HepG2 (cell line): ENCODE data around the gene KDM2B. TPM values are rescaled to one million over a fixed set of nuclear protein-coding genes. Genes with fewer than 3 reads are reported as not detected.

ENCODE experiments used
- FOXP4 ChIP-seq: sonication (generic); formaldehyde crosslinking; IDR thresholded peaks from 2 replicates; pipeline ENCODE4 v1.4.0; 2020; ENCODE audit warnings: missing genetic modification reagents
- HMGXB4 ChIP-seq, 2 experiments: sonication (generic) in 1 of 2; formaldehyde crosslinking in 1 of 2; IDR thresholded peaks; 2 replicates each; pipeline versions ENCODE4 v1.4.0 to v1.6.1; 2018 to 2020; ENCODE audit warnings: missing genetic modification reagents in 2 of 2, borderline replicate concordance in 1 of 2, low read depth in 1 of 2, mild to moderate bottlenecking in 1 of 2, missing biosample characterization in 1 of 2
- NAIF1 ChIP-seq: sonication (generic); formaldehyde crosslinking; IDR thresholded peaks from 2 replicates; pipeline ENCODE4 v1.5.0; 2020; ENCODE audit warnings: mild to moderate bottlenecking, missing genetic modification reagents, borderline replicate concordance
- TFDP2 ChIP-seq: sonication (generic); formaldehyde crosslinking; IDR thresholded peaks from 2 replicates; pipeline ENCODE4 v1.4.0; 2020; ENCODE audit warnings: missing genetic modification reagents
- ZNF556 ChIP-seq: sonication (generic); formaldehyde crosslinking; IDR thresholded peaks from 2 replicates; pipeline ENCODE4 v1.4.0; 2020; ENCODE audit warnings: mild to moderate bottlenecking, missing genetic modification reagents, borderline replicate concordance
- polyA plus RNA-seq, 8 experiments: library from polyadenylated mRNA; depleted of rRNA in 3 of 8; stranded (reverse) in 7 of 8; unstranded in 1 of 8; fragments of >200 nt; fragmentation: Illumina TruSeq in 4 of 8; extraction: Trizol in 4 of 8; gene quantifications; 2 replicates each; pipeline versions ENCODE4 v1.2.1 to v1.2.3, GENCODE V29; 2011 to 2016; ENCODE audit warnings: low read depth in 4 of 8, missing spikeins in 1 of 8, mixed read lengths in 1 of 8; ENCODE audit not compliant: insufficient read depth in 1 of 8
- total RNA-seq, 5 experiments: library from RNA; depleted of rRNA; stranded (reverse); fragments of >200 nt; fragmentation: Illumina TruSeq; extraction: Trizol; gene quantifications; 2 replicates each; pipeline ENCODE4 v1.2.3, GENCODE V29; 2016; ENCODE audit warnings: low read depth in 1 of 5

The KDM2B gene
- total and polyA plus RNA-seq, 2 of the 13 experiments (the other 11 are each of a cell fraction or from before 2014, with no cell fraction given) = 17.5 to 26.1 TPM

- TF ChIP-seq FOXP4 (CRISPR knock-in tag) (peak; percentile 24; the same call in 1 of the 2 replicates), HMGXB4 (CRISPR knock-in tag; IDR thresholded peaks at IDR 0.05; ENCODE audit: borderline replicate concordance in 1 of 2, low read depth in 1 of 2) (no peak), ZNF556 (CRISPR knock-in tag) (0 out of 2 replicates have a peak, but pooled peaks have one; percentile 25), NAIF1 (CRISPR knock-in tag) (no peak), TFDP2 (0 out of 2 replicates have a peak, but pooled peaks have one; percentile 16)
Observed at GRCh38 chr12:121580959-121581685, at the start of gene KDM2B (continued).
